Measurements from ENCODE around the gene SCFD2. TPM values are rescaled to one million over a fixed set of nuclear protein-coding genes. Genes with fewer than 3 reads are reported as not detected.

SCFD2 gene
- total RNA-seq, 4 donors from 2014 or later: 8.9 to 16.0 (median 14.8) TPM

- DNase-seq: no peak
- no peaks in the 10 kb centered on the region for H3K36me3 ChIP-seq
- no peak overlapping the region for H3K27ac ChIP-seq
- TF ChIP-seq POLR2A (IDR thresholded peaks at IDR 0.05): no peak
- TF ChIP-seq CTCF (IDR thresholded peaks at IDR 0.05 in 4 of 5, conservative IDR thresholded peaks at IDR 0.05 in 1 of 5): no peak
- intact Hi-C loops (cut with DNase I; ENCODE audit: low total_unique reads): no loop called here
- no peaks in the 10 kb centered on the region for H3K9me3 ChIP-seq
- no peaks in the 10 kb centered on the region for H3K27me3 ChIP-seq
- ATAC-seq: no peak
- peaks cover 1 to 11% of the 10 kb centered on the region in 2 donors for H3K4me1 ChIP-seq
- in situ Hi-C loops (cut with MboI; ENCODE audit: low sequenced_read_pairs in 4 of 4): loop anchor here (25.0 kb wide), 4 partner anchors 204 to 879 kb away; no protein-coding TSS in a partner anchor
- no peak overlapping the region for H3K4me3 ChIP-seq
Measured at GRCh38 chr4:52991472-52991871, 374.4 kb downstream of the SCFD2 start.

- H3K4me3 ChIP-seq: no peak overlapping the region
- in situ Hi-C loops (cut with MboI; ENCODE audit: low sequenced_read_pairs in 4 of 4) (loop anchor here (25.0 kb wide), 4 partner anchors 203 to 878 kb away; no protein-coding TSS in a partner anchor), intact Hi-C loops (cut with DNase I; ENCODE audit: low total_unique reads) (no loop called here)
- H3K27ac ChIP-seq: no peak overlapping the region
- H3K27me3 ChIP-seq: no peaks in the 10 kb centered on the region
- no peak for DNase-seq
- peaks cover 0 to 4% of the 10 kb centered on the region in 2 donors for H3K4me1 ChIP-seq
- no peaks in the 10 kb centered on the region for H3K36me3 ChIP-seq
- H3K9me3 ChIP-seq: no peaks in the 10 kb centered on the region
- TF ChIP-seq CTCF (IDR thresholded peaks at IDR 0.05 in 4 of 5, conservative IDR thresholded peaks at IDR 0.05 in 1 of 5) (no peak), POLR2A (IDR thresholded peaks at IDR 0.05) (no peak)
- ATAC-seq: no peak
Measured at GRCh38 chr4:52990706-52991105, 375.2 kb downstream of the SCFD2 start.

- TF ChIP-seq CTCF (IDR thresholded peaks at IDR 0.05 in 4 of 5, conservative IDR thresholded peaks at IDR 0.05 in 1 of 5) (no peak), POLR2A (IDR thresholded peaks at IDR 0.05) (no peak)
- in situ Hi-C loops (cut with MboI; ENCODE audit: low sequenced_read_pairs in 4 of 4): loop anchor here (5.0 to 25.0 kb wide), 8 partner anchors 203 to 878 kb away; no protein-coding TSS in a partner anchor
Measured at GRCh38 chr4:52989865-52990264, 376.0 kb downstream of the SCFD2 start.

GRCh38 chr4:52987392-52988056, 378.3 kb downstream of the SCFD2 start:
- TF ChIP-seq POLR2A (IDR thresholded peaks at IDR 0.05) (no peak), CTCF (IDR thresholded peaks at IDR 0.05 in 4 of 5, conservative IDR thresholded peaks at IDR 0.05 in 1 of 5) (no peak)
- no peak for ATAC-seq
- Histone ChIP-seq H3K4me1 (peaks cover 0 to 6% of the 10 kb centered on the region in 2 donors), H3K9me3 (no peaks in the 10 kb centered on the region), H3K27ac (no peak overlapping the region), H3K4me3 (no peak overlapping the region), H3K27me3 (no peaks in the 10 kb centered on the region), H3K36me3 (no peaks in the 10 kb centered on the region)
- intact Hi-C loops (cut with DNase I; ENCODE audit: low total_unique reads): no loop called here
- in situ Hi-C loops (cut with MboI; ENCODE audit: low sequenced_read_pairs in 4 of 4): loop anchor here (5.0 to 25.0 kb wide), 8 partner anchors 200 to 875 kb away; no protein-coding TSS in a partner anchor
- DNase-seq: no peak

More at GRCh38 chr4:52989865-52990264, 376.0 kb downstream of the SCFD2 start:
- no peak overlapping the region for H3K4me3 ChIP-seq
- H3K4me1 ChIP-seq: no peaks in the 10 kb centered on the region
- ATAC-seq: no peak
- no peaks in the 10 kb centered on the region for H3K9me3 ChIP-seq
- no peaks in the 10 kb centered on the region for H3K36me3 ChIP-seq
- no peak for DNase-seq
- H3K27me3 ChIP-seq: no peaks in the 10 kb centered on the region
- no peak overlapping the region for H3K27ac ChIP-seq
- intact Hi-C loops (cut with DNase I; ENCODE audit: low total_unique reads): no loop called here
